K562 (cell line): ENCODE results near the gene PRKAR2B. TPM values are rescaled to one million over a fixed set of nuclear protein-coding genes. Genes with fewer than 3 reads are reported as not detected.

Source experiments
- CBX8 ChIP-seq: fragments of 200-600 bp; sonication (generic); IDR thresholded peaks from 2 replicates; pipeline ENCODE4 v1.6.1; 2012; ENCODE audit warnings: borderline replicate concordance, mixed run types, low read depth, mild to moderate bottlenecking, moderate library complexity, mixed read lengths, low read length, control low read depth, inconsistent platforms; ENCODE audit not compliant: poor library complexity, severe bottlenecking; ENCODE audit errors: extremely low read depth
- CEBPB ChIP-seq: fragments of 450-650 bp; IDR thresholded peaks from 2 replicates; pipeline ENCODE4 v1.6.1; 2016; ENCODE audit warnings: missing genetic modification characterization, missing compliant biosample characterization
- HIVEP1 ChIP-seq: fragments of 250-450 bp; sonication (Bioruptor Pico); IDR thresholded peaks from 2 replicates; pipeline ENCODE4 v1.4.0; 2020; ENCODE audit warnings: mild to moderate bottlenecking
- LEF1 ChIP-seq: fragments of 450-650 bp; IDR thresholded peaks from 2 replicates; pipeline ENCODE4 v1.6.1; 2016; ENCODE audit warnings: mild to moderate bottlenecking
- MCM5 ChIP-seq: fragments of 450-650 bp; IDR thresholded peaks from 2 replicates; pipeline ENCODE4 v1.6.1; 2016; ENCODE audit warnings: low read depth
- NR4A1 ChIP-seq, 2 experiments: fragments of 250-450 bp in 1 of 2; fragments of 450-650 bp in 1 of 2; sonication (Bioruptor Pico) in 1 of 2; IDR thresholded peaks; 2 replicates each; pipeline versions ENCODE4 v1.4.0 to v1.6.1; 2016 to 2020; ENCODE audit warnings: mild to moderate bottlenecking in 2 of 2, missing compliant biosample characterization in 1 of 2, missing genetic modification characterization in 1 of 2, moderate library complexity in 1 of 2
- SIN3A ChIP-seq, 2 experiments: fragments of 150-350 bp in 1 of 2; IDR thresholded peaks; 2 replicates each; pipeline ENCODE4 v1.6.1; 2011 to 2016; ENCODE audit warnings: borderline replicate concordance in 2 of 2, low read depth in 2 of 2, low read length in 2 of 2, mild to moderate bottlenecking in 2 of 2, moderate library complexity in 2 of 2; ENCODE audit not compliant: control insufficient read depth in 1 of 2
- SMARCA4 ChIP-seq: fragments of 450-650 bp; IDR thresholded peaks from 2 replicates; pipeline ENCODE4 v1.6.1; 2016
- U2AF1 ChIP-seq: fragments of 200-400 bp; formaldehyde crosslinking; optimal IDR thresholded peaks from 2 replicates; pipeline ENCODE3; 2017; ENCODE audit warnings: mild to moderate bottlenecking, low read depth, low read length, moderate library complexity
- ZKSCAN3 ChIP-seq: fragments of 250-450 bp; sonication (Bioruptor Pico); IDR thresholded peaks from 2 replicates; pipeline ENCODE4 v1.4.0; 2020
- ZSCAN32 ChIP-seq: fragments of 450-650 bp; formaldehyde crosslinking; IDR thresholded peaks from 2 replicates; pipeline ENCODE4 v1.4.0; 2020; ENCODE audit warnings: mild to moderate bottlenecking, moderate library complexity
- polyA plus RNA-seq, 8 experiments: library from polyadenylated mRNA; depleted of rRNA in 4 of 8; stranded (reverse) in 5 of 8; unstranded in 3 of 8; fragments of >200 nt; fragmentation: Nextera tagmentation in 2 of 8; fragmentation: Illumina TruSeq in 1 of 8; extraction: Ambion mirVana in 2 of 8; extraction: Trizol in 1 of 8; gene quantifications; 2 replicates each; pipeline versions ENCODE4 v1.2.1 to v1.2.3, GENCODE V29; 2011 to 2014; ENCODE audit warnings: inconsistent platforms in 1 of 8, missing spikeins in 1 of 8
- total RNA-seq, 7 experiments: library from RNA; depleted of rRNA in 6 of 7; stranded (reverse); fragments of >200 nt in 6 of 7; fragmentation: Illumina TruSeq in 2 of 7; extraction: Trizol in 2 of 7; gene quantifications; 2 replicates each; pipeline versions ENCODE4 v1.2.1 to v1.2.3, GENCODE V29; 2011 to 2021; ENCODE audit warnings: low replicate concordance in 1 of 7
- TF ChIP-seq, protein P1 (sequence below): fragments of 250-450 bp; sonication (Bioruptor Pico); IDR thresholded peaks from 2 replicates; pipeline ENCODE4 v1.4.0; 2020; ENCODE audit warnings: mild to moderate bottlenecking, moderate library complexity, borderline replicate concordance
- TF ChIP-seq, protein P2 (sequence below), 2 experiments: fragments of 450-650 bp; formaldehyde crosslinking in 1 of 2; IDR thresholded peaks; 2 replicates each; pipeline versions ENCODE4 v1.4.0 to v1.6.1; 2014 to 2020; ENCODE audit warnings: mild to moderate bottlenecking in 2 of 2, borderline replicate concordance in 1 of 2, low read depth in 1 of 2

PRKAR2B gene
- total and polyA plus RNA-seq, 9 of the 15 experiments (the other 6 are each of a cell fraction or from before 2014, with no cell fraction given), result 59.0 to 173 (median 129) TPM

DNA sequence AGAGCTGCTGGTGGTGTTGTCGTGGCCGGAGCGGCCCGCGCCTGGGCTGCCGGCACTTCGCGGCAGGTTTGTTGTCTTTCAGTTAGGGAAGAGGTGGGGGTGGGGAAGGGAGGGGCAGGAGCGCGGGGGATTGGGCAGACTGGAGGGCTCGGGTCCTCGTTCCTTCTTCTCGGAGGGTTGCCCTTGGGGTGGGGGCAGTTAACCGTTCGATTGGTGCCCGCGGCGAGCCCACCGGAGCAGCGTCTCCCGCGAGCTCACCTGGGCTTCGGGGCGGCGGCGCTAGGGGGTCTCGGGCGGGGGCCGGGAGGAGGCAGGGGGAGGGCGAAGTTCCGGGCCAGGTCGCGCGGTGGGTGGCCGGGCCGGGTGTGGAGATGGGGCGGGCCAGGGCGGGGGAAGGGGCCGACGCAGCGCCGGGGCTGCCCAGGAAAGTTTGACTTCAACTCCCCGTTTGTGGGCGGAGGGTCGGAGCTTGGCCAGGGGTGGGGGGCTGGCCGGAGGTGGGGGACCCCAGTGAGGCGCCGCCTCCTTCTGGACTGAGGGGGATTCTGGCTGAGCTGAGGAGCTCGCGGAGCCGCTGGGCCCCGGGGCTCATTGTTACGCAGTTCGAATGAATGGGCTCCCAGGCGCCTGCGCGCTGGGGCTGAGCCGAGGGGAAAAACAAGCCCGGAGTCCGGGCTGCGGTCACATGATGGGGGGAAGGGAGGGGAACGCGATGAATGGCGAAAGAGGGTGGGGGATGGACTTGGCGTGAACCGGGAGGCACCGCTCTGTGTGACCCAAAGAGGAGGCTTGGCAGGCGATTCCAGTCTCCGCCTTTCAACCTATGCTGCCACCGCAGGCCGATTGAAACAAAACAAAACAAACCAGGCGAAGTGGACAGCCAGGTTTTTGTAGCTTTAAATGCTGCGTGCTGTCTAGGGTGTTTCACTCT is 124.9 kb downstream of the PRKAR2B start (continued):
- TF ChIP-seq, protein P1, sequence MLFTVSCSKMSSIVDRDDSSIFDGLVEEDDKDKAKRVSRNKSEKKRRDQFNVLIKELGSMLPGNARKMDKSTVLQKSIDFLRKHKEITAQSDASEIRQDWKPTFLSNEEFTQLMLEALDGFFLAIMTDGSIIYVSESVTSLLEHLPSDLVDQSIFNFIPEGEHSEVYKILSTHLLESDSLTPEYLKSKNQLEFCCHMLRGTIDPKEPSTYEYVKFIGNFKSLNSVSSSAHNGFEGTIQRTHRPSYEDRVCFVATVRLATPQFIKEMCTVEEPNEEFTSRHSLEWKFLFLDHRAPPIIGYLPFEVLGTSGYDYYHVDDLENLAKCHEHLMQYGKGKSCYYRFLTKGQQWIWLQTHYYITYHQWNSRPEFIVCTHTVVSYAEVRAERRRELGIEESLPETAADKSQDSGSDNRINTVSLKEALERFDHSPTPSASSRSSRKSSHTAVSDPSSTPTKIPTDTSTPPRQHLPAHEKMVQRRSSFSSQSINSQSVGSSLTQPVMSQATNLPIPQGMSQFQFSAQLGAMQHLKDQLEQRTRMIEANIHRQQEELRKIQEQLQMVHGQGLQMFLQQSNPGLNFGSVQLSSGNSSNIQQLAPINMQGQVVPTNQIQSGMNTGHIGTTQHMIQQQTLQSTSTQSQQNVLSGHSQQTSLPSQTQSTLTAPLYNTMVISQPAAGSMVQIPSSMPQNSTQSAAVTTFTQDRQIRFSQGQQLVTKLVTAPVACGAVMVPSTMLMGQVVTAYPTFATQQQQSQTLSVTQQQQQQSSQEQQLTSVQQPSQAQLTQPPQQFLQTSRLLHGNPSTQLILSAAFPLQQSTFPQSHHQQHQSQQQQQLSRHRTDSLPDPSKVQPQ (CRISPR knock-in tag), result no peak
- peak; percentile 77 for TF ChIP-seq SMARCA4
- TF ChIP-seq HIVEP1, result peak; percentile 59; the same call in 1 of the 2 replicates
- TF ChIP-seq CBX8, result no peak
- peak; percentile 9; the same call in 1 of the 2 replicates for TF ChIP-seq ZSCAN32 (CRISPR knock-in tag)
- TF ChIP-seq U2AF1, result no peak
- TF ChIP-seq MCM5, result no peak
- peak; percentile 98 for TF ChIP-seq CEBPB (tag)
- TF ChIP-seq ZKSCAN3, result no peak
- 0 out of 2 replicates have a peak, but pooled peaks have one; percentile 23 for TF ChIP-seq NR4A1 (CRISPR knock-in tag; IDR thresholded peaks at IDR 0.05)
- TF ChIP-seq NR4A1 (tag; IDR thresholded peaks at IDR 0.05), result no peak
- TF ChIP-seq SIN3A (IDR thresholded peaks at IDR 0.05; ENCODE audit: borderline replicate concordance in 2 of 2, control insufficient read depth in 1 of 2, low read depth in 2 of 2, low read length in 2 of 2), result peak; percentile 90 to 93
- TF ChIP-seq, protein P2, sequence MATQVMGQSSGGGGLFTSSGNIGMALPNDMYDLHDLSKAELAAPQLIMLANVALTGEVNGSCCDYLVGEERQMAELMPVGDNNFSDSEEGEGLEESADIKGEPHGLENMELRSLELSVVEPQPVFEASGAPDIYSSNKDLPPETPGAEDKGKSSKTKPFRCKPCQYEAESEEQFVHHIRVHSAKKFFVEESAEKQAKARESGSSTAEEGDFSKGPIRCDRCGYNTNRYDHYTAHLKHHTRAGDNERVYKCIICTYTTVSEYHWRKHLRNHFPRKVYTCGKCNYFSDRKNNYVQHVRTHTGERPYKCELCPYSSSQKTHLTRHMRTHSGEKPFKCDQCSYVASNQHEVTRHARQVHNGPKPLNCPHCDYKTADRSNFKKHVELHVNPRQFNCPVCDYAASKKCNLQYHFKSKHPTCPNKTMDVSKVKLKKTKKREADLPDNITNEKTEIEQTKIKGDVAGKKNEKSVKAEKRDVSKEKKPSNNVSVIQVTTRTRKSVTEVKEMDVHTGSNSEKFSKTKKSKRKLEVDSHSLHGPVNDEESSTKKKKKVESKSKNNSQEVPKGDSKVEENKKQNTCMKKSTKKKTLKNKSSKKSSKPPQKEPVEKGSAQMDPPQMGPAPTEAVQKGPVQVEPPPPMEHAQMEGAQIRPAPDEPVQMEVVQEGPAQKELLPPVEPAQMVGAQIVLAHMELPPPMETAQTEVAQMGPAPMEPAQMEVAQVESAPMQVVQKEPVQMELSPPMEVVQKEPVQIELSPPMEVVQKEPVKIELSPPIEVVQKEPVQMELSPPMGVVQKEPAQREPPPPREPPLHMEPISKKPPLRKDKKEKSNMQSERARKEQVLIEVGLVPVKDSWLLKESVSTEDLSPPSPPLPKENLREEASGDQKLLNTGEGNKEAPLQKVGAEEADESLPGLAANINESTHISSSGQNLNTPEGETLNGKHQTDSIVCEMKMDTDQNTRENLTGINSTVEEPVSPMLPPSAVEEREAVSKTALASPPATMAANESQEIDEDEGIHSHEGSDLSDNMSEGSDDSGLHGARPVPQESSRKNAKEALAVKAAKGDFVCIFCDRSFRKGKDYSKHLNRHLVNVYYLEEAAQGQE (IDR thresholded peaks at IDR 0.05; ENCODE audit: borderline replicate concordance), result peak; percentile 92
- TF ChIP-seq, protein P2 (CRISPR knock-in tag; IDR thresholded peaks at IDR 0.05; ENCODE audit: low read depth), result no peak
- peak; percentile 92 for TF ChIP-seq LEF1
